AG04450 (cell line): Measurements from ENCODE around the gene MFAP5. TPM values are rescaled to one million over a fixed set of nuclear protein-coding genes. Genes with fewer than 3 reads are reported as not detected.

Experiments
- CTCF ChIA-PET: fragments of 300-600, 350-600 bp; formaldehyde crosslinking; extraction: SDS; loops from one replicate; lab custom pipeline; 2022; ENCODE audit warnings: antibody characterized with exemption, inconsistent platforms; lab: Charles Lee
- POLR2A ChIA-PET: fragments of 350-600 bp; formaldehyde crosslinking; extraction: SDS; loops from one replicate; lab custom pipeline; 2021; ENCODE audit warnings: antibody characterized with exemption, inconsistent platforms; lab: Yijun Ruan, JAX
- DNase-seq: peaks from one replicate; pipeline ENCODE4 v3.0.0-alpha.2; 2011; ENCODE audit warnings: low read depth, low spot score
- H3K27ac ChIP-seq: one replicate; pipeline ENCODE4 v1.5.1; 2012; ENCODE audit warnings: low read depth, low read length, control low read depth
- H3K27me3 ChIP-seq: one replicate; pipeline ENCODE4 v1.6.0; 2012; ENCODE audit warnings: low read length; ENCODE audit not compliant: control insufficient read depth, insufficient read depth
- H3K4me3 ChIP-seq: 2 replicates; pipeline ENCODE4 v1.5.1; 2011; ENCODE audit warnings: mild to moderate bottlenecking, low read depth, low read length, control low read depth
- H3K9me3 ChIP-seq: 2 replicates; pipeline ENCODE4 v1.5.1; 2012; ENCODE audit warnings: low read length; ENCODE audit not compliant: control insufficient read depth, insufficient read depth
- CTCF ChIP-seq: IDR thresholded peaks from 2 replicates; pipeline ENCODE4 v1.5.1; 2011; ENCODE audit warnings: low read depth, low read length, control low read depth, inconsistent platforms
- polyA minus RNA-seq: library from RNA; depleted of rRNA, polyadenylated mRNA; stranded (reverse); fragments of >200 nt; gene quantifications from 2 replicates; pipeline ENCODE4 v1.2.3, GENCODE V29; 2011; rRNA and poly(A)+ RNA removed
- polyA plus RNA-seq: library from polyadenylated mRNA; depleted of rRNA; stranded (reverse); fragments of >200 nt; gene quantifications from 2 replicates; pipeline ENCODE4 v1.2.3, GENCODE V29; 2011; rRNA removed

MFAP5 gene
- polyA plus RNA-seq (0.36 and 0.60 TPM in 2 replicates), polyA minus RNA-seq (0.70 TPM in 1 of 2 replicates, not detected in the other)

- Histone ChIP-seq H3K27ac (no peak within 1 kb of the TSS), H3K9me3 (no peaks in the 10 kb centered on the region), H3K27me3 (peaks cover 3% of the 10 kb centered on the region), H3K4me3 (no peak within 1 kb of the TSS)
- CTCF ChIA-PET = interaction anchor here (0.6 kb wide), 1 partner anchor 387 kb away, joined by 3 read pairs; no protein-coding TSS in a partner anchor
- DNase-seq = no peak
- POLR2A ChIA-PET = no interaction called here
- TF ChIP-seq CTCF = no peak
Observed at GRCh38 chr12:8662593-8662992, at the start of gene MFAP5. Gene MFAP5 (minus strand): TSS chr12:8662826. CDS start chr12:8662104, 722 bp downstream.

GRCh38 chr12:8709124-8709830 lies 46.7 kb upstream of the MFAP5 start:
- POLR2A ChIA-PET = no interaction called here
- no peaks in the 10 kb centered on the region for H3K9me3 ChIP-seq
- no peak for TF ChIP-seq CTCF
- DNase-seq = no peak
- H3K27ac ChIP-seq = no peak overlapping the region
- no peak overlapping the region for H3K4me3 ChIP-seq
- H3K27me3 ChIP-seq = no peaks in the 10 kb centered on the region
- CTCF ChIA-PET = interaction anchor here (2.8 kb wide), 1 partner anchor 181 kb away, joined by 15 read pairs; no protein-coding TSS in a partner anchor

- Histone ChIP-seq H3K27ac (no peak overlapping the region), H3K27me3 (no peaks in the 10 kb centered on the region), H3K4me3 (no peak overlapping the region), H3K9me3 (no peaks in the 10 kb centered on the region)
- POLR2A ChIA-PET = no interaction called here
- TF ChIP-seq CTCF = no peak
- no peak for DNase-seq
- CTCF ChIA-PET = interaction anchor here (0.7 to 2.4 kb wide), 4 partner anchors 11 to 895 kb away, joined by 3 to 8 read pairs (median 5); no protein-coding TSS in a partner anchor
Observed at GRCh38 chr12:8702159-8702558, 39.5 kb upstream of the MFAP5 start.

- Histone ChIP-seq H3K27ac (no peak overlapping the region), H3K27me3 (no peaks in the 10 kb centered on the region), H3K9me3 (no peaks in the 10 kb centered on the region), H3K4me3 (no peak overlapping the region)
- no peak for DNase-seq
- no peak for TF ChIP-seq CTCF
- CTCF ChIA-PET = interaction anchor here (0.7 to 2.4 kb wide), 4 partner anchors 12 to 894 kb away, joined by 3 to 8 read pairs (median 5); no protein-coding TSS in a partner anchor
- POLR2A ChIA-PET = no interaction called here
Observed at GRCh38 chr12:8701046-8701660, 38.5 kb upstream of the MFAP5 start.

- ChIA-PET CTCF (no interaction called here), POLR2A (no interaction called here)
- Histone ChIP-seq H3K9me3 (no peaks in the 10 kb centered on the region), H3K27ac (no peak overlapping the region), H3K4me3 (no peak overlapping the region), H3K27me3 (no peaks in the 10 kb centered on the region)
- no peak for DNase-seq
- no peak for TF ChIP-seq CTCF
Observed at GRCh38 chr12:8699714-8700113, 37.1 kb upstream of the MFAP5 start.
